Measurements from ENCODE around the gene GBGT1. TPM values are rescaled to one million over a fixed set of nuclear protein-coding genes. Genes with fewer than 3 reads are reported as not detected.

GBGT1 gene
- total RNA-seq, 1 donor from 2014 or later: 6.6 TPM

DNA sequence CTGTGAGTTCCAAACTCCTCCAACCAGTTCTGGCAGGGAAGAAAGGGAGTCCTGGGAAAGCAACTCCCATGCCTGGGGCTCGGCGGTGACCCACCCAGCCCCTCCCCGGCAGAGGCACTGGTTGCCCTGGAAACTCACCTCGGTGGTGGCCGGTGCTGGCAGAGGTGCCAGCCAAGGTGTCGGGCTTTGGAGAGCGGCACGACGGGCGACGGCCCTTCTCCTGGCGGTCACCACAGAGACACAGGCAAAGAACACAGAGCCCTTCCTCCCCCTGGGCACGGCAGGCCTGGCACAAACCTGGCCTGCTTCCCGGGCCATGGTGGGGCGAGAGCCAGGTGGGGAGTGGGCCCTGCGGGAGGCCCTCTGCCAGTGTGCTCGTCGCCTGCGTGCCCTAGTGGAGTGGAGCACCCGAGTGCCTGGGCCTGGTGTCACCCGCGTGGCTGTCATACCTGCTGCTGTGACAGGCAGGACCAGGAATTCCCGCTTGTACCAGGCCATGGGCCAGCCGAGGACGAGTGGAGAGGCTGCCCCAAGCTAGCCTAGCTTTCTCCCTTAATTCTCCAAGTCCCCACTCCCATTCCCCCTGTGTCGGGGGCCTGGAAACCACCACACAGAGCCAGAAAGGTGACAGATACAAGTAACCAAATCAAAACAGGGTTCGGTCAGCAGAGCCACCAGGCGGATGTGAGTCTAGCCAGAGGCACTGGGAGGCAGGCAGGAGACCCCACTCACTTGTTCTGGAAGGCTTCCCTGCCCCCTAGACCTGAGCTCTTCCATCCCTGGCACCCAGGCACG is 34.5 kb downstream of the GBGT1 start:
- DNase-seq (ENCODE audit: extremely low read depth, low read depth, low spot score): no peak

DNA sequence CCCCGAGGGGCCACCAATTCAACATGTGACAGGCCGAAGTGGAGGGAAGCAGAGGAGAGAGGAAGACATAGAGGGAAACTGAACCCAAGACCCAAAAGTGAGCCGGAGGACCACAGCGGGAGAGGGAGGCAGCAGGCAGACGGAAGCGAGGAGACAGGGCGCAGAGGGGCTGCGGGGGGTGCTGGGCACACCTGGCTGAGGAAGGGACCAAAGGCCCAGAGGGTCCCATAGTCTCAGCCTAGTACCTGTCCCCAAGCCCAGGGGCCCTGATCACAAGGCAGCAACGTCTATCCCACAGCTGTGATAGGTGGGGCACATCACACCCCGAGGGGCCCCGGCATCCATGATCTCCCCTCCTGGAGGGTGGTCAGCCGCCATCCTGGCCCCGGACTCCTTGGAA is 35.6 kb downstream of the GBGT1 start:
- DNase-seq (ENCODE audit: extremely low read depth, low read depth, low spot score): no peak

DNA sequence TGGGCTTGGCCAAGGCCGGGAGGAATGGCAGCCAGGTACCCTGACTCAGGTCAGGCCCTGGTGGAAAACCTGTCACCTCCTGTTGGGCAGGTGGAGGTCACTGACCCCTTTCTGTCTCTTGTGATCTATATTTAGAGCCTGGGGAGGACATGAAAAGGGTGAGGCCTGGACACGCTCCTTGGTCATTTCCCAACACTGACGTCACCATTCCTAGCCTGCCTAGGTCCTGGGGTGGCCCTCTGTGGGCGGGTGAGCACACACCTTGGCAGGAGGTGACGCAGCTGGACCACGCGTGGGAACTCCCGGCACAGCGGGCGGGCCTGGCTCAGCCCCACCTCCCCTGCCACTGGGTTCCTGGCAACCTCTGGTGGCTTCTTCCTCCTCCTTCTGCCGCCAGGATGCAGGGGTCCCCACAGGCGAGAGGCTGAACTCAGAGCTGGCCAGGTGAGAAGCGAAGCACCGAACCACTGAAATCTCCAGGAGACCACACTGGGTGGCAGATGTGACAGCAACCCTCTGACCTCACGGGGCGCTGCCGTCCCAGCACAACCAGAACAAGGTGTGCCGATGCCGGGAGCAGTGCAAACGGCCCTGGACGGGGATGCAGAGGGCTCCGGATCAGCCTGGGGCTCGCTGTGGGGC is 36.3 kb downstream of the GBGT1 start:
- no peak for DNase-seq (ENCODE audit: extremely low read depth, low read depth, low spot score)

DNA sequence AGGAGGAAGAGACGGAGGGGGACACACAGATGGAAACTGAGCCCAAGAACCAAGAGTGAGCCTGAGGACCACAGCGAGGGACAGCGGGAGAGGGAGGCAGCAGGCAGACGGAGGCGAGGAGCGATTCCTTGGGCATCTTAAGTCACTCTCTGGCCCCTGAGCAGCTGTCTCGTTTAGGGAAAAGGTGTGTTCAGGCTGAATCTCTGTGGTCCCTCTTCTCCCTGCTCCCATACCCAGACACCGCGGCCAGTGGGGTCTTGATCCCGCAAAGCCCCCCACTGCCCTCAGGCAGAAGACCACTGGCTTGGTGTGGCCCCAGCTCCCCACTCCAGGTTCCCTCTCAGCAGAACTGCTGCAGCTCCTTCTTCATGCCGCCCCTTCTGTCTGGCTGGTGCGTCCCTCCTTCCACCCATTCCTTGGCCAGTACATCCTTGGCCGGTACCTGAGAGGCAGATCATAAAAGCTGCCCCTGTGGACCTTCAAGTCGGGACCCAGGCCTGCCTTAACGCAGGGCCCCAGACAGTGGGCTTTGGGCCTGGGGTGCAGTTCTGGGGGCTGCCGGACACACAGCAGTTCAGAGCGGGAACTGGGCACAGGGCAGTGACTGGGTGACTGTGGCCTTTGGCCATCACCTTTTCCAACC is 36.9 kb downstream of the GBGT1 start:
- no peak for DNase-seq (ENCODE audit: extremely low read depth, low read depth, low spot score)

DNA sequence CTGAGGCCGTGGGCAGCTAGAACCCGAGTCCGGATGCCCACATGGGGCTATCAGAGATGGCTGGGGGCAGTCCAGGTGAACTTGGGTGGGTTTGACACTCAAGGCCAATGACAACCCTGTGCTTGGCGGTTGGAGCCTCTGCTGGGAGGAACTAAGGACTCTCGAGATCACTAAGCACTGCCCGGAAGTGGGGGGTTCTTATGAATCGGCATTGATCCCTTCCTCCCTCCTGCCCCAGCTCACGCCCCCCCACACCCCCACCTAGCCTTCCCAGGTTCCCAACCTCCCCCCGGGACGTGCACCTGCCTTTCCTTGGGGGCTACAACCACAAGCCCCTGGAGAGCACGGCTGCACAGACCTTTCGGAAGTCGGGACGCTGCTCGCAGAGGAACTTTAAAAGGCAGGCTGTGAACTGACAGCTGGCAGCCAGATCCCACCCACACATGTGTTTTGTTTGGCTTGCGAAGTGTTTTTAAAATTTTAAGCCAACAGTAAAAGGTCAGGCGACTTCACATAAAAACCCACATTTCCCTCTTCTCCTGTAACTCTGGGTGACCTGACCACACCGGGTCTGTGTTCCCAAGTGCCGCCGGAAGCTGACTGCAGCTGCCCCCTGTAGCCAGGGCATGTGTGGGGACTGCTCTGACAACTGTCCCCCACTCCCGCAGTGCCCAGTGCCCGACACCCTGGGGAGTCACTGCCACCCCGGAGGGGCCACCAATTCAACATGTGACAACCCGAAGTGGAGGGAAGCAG is 37.6 kb downstream of the GBGT1 start:
- DNase-seq (ENCODE audit: extremely low read depth, low read depth, low spot score): no peak

DNA sequence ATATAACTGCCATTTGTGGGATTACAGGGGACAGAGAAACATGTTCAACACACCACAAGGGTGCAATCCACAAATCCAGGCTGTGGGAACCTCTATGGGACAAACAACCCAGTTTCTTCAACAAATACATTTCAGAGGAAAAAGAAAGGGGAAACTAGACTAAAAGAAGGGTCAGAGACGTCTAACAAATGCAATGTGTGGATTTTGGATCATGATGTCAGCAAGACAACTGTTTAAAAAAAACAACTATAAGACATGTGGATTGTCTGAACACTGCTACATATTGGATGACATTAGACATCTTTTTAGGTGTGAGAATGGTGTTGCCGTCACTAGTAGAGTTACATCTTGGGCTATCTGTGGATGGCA is 38.8 kb downstream of the GBGT1 start:
- DNase-seq (ENCODE audit: extremely low read depth, low read depth, low spot score): no peak

DNA sequence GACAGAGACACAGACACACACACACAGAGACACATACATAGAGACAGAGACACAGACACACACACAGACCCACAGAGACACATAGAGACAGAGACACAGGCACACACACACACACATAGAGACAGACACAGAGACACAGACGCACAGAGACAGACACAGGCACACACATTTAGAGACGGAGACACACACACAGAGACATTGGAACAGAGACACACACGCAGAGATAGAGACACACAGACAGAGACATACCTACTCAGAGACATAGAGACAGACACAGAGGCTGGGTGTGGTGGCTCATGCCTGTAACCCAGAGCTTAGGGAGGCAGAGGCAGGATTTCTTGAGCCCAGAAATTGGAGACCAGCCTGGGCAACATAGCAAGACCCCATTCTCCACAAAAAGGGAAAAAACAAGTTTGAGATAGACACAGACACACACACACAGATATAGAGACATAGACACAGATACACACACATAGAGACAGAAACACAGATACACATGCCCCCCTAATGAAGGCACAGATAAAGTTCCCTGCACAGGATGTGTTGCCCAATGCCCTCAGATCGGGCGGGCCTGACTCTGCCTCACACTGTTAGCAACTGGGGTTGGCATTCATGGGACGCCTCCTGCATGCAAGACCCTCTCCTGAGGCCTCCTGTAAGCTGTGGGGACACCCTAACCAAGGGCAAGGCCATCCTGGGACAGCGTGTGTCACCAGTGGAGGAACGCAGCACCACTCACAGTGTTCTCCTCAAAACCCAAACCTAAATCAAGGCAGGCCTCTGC is 39.4 kb downstream of the GBGT1 start:
- DNase-seq (ENCODE audit: extremely low read depth, low read depth, low spot score): no peak

DNA sequence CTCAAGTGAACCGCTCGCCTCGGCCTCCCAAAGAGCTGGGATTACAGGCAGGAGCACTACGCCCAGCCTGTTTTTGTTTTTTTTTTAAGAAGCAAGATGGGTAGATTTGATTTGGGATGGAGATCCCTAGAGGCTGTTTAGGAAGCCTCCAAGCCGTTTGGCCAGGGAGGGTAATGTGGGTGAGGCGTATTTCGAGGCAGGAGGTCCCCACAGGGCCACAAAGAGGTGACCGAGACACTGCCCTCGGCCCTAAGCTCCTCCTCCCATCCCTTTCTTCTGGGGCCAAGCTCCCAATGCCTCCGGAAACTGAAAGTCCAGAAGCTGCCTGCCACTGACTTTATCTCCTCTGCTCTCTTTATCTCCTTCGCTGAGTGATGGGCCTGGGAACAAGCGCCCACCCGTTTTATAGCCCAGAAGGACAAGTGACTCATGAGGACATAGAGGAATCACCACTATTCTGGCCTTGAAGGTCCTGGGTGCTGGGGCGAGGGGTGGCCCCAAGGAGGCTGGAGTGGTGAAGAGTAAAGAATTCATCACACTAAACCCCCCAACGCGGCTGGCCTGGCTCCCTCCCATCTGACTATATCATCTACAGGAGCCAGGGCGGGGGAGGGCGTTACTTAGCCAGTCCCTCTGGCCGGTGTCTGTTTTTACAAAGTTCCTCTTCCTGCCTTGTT is 40.6 kb downstream of the GBGT1 start:
- DNase-seq (ENCODE audit: extremely low read depth, low read depth, low spot score): no peak

DNA sequence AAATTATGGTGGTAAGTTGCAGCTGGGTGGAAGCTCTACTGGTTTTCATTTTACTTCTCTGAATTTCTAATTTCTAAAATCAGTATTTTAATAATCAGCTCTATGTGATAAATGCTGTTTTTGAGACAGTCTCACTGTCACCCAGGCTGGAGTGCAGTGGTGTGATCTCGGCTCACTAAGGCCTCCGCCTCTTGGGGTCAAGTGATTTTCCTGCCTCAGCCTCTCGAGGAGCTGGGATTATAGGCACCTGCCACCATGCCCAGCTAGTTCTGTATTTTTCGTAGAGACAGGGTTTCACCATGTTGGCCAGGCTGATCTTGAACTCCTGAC is 41.1 kb downstream of the GBGT1 start:
- DNase-seq (ENCODE audit: extremely low read depth, low read depth, low spot score): no peak

DNA sequence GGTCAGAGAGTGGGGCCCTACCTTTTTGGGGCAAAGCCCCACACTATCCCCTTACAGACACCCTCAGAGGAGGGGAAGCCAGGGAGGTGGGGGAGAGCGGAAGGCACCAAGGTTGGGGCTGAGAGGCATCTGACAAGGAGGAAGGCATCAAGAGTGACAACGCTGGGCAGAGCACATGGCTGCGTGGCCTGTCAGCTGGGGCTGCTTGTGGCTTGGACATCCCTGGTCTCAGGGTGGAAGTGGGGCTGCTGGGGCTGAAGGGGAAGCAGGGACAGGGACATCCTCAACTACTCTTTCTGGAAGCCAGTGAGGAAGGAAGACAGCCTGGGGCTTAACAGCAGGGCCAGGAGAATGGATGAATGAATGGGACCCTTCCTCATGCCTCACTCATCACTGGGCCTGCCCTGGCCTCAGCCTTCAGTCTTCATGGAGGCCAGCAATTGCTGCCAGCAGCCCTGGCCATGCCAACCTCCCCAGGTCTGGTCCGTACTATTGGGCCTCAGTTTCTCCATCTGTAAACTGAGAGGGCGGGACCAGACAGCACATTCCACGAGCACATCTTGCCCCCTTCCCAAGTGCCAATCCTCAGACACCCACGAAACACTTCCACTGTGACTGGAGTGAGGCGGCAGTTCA is 41.7 kb downstream of the GBGT1 start:
- no peak for DNase-seq (ENCODE audit: extremely low read depth, low read depth, low spot score)

DNA sequence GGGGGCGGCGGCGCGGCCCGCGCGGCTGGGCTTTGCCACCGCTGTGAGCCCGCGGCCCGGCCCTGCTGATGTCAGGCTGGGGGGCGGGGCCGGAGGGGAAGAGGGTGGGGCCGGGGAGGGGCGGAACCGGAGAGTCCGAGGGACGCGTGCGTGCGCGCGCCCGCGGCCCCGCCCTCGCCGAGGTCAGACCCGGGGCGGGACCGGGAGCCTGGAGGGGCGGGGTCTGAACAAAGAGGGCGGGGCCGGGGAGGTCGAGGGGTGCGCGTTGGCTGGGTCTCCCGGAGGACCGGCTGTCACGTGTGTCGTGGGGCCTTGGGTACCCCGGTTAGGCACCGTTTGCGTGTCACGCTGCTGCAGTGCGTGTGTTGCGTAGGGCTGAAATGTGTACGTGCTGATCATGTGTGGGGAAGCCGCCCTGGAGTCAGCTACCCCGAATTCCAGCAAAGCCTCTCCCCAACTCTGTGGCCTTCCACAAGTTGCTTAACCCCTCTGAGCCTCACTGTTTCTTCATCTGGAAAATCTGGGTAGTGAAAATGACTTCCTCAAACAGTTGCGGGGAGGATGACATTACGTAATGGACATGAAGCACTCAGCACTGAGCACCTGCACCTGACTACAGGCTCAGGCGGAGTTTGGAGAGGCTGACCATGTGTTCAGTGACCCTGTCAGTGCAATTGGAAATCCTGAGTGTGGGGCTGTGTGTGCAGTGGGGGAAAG is 42.4 kb downstream of the GBGT1 start, which contains the start of gene RALGDS:
TSS of gene RALGDS (minus strand) at position 43 of the 717 bp plus-strand sequence. CDS start 86 bp downstream, outside the sequence.
- no peak for DNase-seq (ENCODE audit: extremely low read depth, low read depth, low spot score)

DNA sequence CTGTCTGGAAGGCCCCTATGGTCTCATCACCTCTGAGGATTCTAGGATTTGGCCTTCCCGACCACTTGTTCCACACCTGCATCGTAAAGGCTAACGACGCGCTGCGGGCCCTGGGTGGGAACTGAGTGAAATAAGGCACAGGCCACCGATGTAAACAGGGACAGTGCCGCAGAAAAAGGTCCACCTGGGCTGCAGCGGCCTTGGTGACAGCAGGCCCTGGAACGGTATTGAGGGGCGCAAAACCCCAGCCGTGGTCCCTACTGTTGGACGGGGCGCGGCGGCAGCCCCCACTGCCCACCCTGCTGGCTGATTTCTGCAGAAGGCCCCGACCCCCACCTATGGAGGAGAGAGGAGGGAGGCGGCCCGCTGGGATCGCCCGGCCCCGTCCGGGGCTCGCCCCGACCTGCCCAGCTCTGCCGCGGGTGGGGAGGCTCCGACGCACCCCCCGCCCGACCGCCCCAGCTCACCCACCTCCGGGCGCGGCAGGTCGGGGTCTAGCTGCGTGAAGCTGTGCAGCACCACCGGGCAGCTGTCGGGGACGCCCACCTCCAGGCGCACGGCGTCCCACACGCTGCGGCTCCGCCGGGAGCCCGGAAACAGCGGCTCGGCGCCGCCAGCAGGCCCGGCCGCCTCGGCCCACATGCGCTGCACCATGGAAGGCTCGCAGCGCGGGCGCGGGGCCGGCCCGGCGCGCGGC is 43.1 kb downstream of the GBGT1 start:
- DNase-seq (ENCODE audit: extremely low read depth, low read depth, low spot score): no peak

DNA sequence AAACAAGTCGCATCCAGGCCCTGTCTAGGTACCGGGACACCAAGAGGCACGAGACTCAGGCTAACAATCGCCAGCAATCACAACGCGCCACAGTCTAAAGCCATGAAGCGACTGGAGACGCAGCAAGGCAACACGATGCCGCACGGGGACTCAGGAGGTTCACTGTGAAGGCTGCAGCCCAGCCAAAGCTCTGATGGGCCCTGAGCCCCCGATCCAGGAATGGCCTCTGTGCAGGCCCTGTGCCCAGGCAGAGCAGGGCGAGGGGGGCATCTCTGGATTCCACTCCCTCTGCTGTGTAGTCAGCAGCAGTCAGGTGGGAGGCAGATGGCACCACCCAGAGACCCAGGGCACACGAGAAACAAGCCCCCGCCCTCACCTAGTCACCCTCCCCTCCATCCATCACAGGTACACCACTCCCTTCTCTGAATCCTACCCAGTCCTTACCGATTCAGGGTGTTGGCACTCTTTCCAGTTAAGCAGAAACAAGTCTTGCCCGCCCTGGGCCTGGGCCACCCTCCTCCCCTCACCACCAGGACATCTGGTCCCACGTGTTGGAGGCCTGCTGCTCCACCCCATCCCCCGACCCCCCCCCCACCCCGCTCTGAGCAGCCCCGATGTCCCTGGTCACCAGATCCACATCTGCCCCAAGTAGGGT is 43.7 kb downstream of the GBGT1 start:
- DNase-seq (ENCODE audit: extremely low read depth, low read depth, low spot score): no peak

DNA sequence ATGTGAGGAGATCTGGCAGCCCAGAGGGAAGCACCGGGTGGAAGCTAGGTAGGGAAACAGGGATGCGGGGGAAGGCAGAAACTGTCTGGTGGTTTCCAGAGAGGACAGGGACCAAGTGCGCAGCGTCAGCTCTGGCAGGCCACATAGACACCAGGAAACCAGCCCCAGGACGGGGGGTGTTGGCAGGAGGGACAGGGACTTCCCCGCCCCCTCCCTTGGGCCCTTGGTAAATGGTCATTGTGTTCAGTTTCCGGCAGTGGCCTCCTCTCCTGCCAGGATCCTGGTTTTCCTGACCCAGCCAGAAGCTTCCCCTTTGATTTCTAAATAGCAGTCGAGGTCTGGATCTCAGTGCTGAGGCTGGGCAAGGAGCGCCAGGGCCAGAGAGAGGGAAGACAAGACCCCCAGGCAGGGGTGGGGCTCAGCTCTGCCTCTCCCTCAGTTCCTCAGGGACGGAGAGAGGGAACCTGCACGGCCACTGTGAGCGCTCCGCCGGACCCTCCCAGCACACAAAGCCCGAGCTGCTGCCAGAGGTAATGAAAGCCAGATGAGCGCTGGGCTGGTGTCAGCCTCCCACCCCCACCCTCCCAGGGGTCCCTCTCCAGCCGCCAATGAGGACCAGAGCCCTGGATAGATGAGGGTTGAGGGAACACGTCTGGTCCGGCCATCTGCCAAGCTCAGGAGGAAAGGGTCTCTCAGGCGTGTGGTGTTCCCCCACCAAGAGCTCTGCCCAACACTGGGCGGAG is 44.4 kb downstream of the GBGT1 start:
- no peak for DNase-seq (ENCODE audit: extremely low read depth, low read depth, low spot score)

DNA sequence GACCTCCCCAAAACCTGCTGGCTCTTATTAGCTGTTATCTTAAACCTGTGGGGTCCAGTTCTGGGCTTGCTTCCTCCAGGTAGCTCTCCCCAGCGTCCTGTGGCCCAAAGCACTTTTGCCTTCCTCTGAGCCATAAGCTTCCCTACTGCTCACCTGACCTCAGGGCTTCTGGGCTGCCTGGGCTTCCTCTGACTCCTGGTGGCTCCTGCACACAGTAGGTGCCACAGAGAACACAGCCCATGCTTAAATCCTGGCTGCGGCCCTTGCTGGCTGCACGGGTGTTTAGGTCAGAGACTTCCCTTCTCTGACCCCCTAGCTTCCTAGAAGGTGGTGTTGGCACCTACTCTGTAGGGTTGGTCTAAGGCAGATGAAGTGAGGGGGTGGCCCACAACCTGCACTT is 45.1 kb downstream of the GBGT1 start:
- no peak for DNase-seq (ENCODE audit: extremely low read depth, low read depth, low spot score)

DNA sequence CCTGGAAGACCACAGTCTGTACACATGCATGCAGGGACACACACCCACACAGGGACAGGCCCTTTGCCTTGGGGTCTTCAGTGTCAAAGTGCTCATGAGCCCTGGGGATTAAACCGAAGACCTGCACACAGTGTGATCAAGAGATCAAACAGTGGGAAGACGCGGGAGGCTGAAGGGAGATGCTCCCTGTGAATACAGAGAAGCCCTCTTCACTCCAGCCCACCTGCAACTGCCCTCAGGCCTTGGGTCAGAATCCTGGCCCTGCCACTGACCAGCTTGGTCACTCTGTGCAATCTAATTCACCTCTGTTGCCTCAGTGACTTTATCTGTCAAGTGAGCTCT is 45.6 kb downstream of the GBGT1 start:
- no peak for DNase-seq (ENCODE audit: extremely low read depth, low read depth, low spot score)
